ENCODE data around the gene FRS2.

The FRS2 gene

DNA sequence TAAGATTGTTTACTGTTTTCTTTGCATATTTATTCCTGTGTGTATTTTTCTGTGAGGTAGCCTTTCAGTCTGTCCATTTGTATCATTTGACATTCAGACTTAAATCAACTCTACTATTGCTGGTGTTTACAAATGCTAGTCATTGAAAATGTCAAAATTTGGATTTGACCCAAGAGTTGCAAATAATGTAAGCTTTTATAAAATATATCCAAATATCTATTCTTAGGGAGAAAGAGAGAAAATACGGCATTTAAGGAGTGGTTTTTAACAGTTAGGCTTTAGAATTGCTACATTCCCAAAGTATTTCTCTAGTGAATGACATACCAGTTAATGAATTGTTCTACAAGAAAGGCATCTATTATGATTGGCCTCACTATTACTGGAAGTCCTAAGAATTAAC, 37.9 kb downstream of the FRS2 start:
- no peaks in the 10 kb centered on the region for H3K9me3 ChIP-seq (ENCODE audit: control insufficient read depth in 1 of 2, low read length in 2 of 2)
- H3K27ac ChIP-seq (ENCODE audit: low read length): no peak overlapping the region
- H3K27me3 ChIP-seq (ENCODE audit: low read depth, low read length): no peaks in the 10 kb centered on the region
- peaks cover 5 to 56% of the 10 kb centered on the region in 2 donors for H3K4me1 ChIP-seq (ENCODE audit: control insufficient read depth in 1 of 2, insufficient read depth in 2 of 2, low read length in 2 of 2)
- H3K36me3 ChIP-seq (ENCODE audit: control insufficient read depth in 1 of 2, insufficient read depth in 2 of 2, low read length in 2 of 2): no peaks in the 10 kb centered on the region
- no peak overlapping the region for H3K4me3 ChIP-seq (ENCODE audit: low read depth in 1 of 2, low read length in 2 of 2)

DNA sequence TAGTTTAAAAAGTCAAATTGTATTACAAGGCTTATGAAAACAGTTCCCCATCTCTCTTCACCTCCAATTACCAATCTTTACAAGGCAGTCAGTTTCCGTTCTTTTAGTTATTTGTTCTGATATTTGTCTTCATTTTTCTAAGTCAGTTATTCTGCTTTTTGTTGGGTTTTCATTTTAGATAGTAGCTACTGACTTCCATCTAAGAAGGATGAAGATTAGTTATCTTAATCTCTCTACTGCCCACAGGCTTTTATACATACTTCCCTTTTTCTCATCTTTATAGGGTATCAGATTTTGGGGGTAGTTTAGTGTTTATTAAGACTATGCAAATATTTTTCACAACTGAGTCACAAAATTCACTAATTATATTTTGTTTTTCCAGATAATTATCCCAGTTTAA, 38.4 kb downstream of the FRS2 start:
- H3K27me3 ChIP-seq (ENCODE audit: low read depth, low read length): no peaks in the 10 kb centered on the region
- H3K4me3 ChIP-seq (ENCODE audit: low read depth in 1 of 2, low read length in 2 of 2): no peak overlapping the region
- H3K9me3 ChIP-seq (ENCODE audit: control insufficient read depth in 1 of 2, low read length in 2 of 2): no peaks in the 10 kb centered on the region
- peaks cover 5 to 56% of the 10 kb centered on the region in 2 donors for H3K4me1 ChIP-seq (ENCODE audit: control insufficient read depth in 1 of 2, insufficient read depth in 2 of 2, low read length in 2 of 2)
- no peak overlapping the region for H3K27ac ChIP-seq (ENCODE audit: low read length)
- H3K36me3 ChIP-seq (ENCODE audit: control insufficient read depth in 1 of 2, insufficient read depth in 2 of 2, low read length in 2 of 2): no peaks in the 10 kb centered on the region

DNA sequence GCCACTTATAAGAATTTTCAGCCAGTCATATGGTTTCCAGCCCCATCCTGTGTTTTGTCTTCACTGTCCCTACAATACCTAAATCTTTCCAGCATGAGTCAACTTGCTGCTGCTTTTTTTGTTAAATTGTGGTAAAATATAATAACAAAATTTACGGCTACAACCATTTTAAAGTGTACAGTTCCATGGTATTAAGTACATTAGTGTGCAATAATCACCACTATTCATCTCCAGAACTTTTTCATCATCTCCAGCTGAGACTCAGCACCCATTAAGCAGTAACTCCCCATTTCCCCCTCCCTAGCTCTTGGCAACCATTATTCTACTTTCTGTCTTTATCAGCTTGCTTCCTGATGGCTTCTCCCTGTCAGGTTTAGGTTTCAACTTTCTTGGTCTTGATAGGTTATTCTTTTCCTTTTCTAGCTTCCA, 39.1 kb downstream of the FRS2 start:
- no peaks in the 10 kb centered on the region for H3K27me3 ChIP-seq (ENCODE audit: low read depth, low read length)
- H3K27ac ChIP-seq (ENCODE audit: low read length): no peak overlapping the region
- H3K4me1 ChIP-seq (ENCODE audit: control insufficient read depth in 1 of 2, insufficient read depth in 2 of 2, low read length in 2 of 2): peaks cover 5 to 56% of the 10 kb centered on the region in 2 donors

DNA sequence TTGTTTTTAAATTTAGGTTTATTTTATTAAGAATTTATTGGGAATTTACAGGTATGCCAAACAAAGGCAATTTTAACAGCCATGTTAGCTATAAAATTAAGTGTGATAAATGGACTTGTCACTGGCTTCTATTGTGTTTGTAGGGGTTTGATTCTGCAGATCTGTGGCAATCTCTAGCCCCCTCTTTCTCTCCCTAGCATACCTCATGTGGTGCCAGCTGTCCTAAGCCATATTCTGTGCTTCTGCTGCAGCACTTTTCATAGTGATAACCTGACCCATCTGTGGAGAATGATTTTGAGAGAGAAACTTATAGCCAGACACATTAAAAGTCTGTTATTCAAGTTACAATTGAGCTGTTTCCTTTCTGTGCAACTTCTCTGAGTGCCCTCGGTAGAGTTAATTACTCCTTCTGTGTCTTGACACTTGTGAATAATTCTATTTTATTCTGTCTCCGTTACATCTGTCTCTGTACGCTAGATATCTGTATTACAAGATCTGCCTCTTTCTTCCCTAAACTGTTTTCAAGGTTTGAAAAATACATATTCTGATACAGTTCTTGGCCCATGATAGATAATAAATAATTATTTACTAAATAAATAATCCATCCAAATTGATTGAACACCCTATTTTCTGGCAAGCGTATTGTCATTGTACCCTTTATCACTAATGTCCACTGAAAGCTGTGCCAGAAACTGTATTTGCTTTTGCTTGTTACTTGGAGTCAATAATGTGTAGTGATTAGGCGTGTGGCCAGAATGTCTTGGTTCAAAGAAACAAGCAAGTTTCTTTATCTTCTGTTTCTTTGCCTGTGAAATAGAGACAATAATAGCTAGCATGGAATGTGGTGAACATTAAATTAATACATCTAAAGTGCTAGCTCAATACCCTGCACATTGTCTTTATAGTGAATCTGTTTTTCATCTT, 40.0 kb downstream of the FRS2 start:
- Histone ChIP-seq H3K27me3 (ENCODE audit: low read depth, low read length) (no peaks in the 10 kb centered on the region), H3K27ac (ENCODE audit: low read length) (no peak overlapping the region), H3K4me3 (ENCODE audit: low read depth in 1 of 2, low read length in 2 of 2) (no peak overlapping the region), H3K36me3 (ENCODE audit: control insufficient read depth in 1 of 2, insufficient read depth in 2 of 2, low read length in 2 of 2) (no peaks in the 10 kb centered on the region), H3K4me1 (ENCODE audit: control insufficient read depth in 1 of 2, insufficient read depth in 2 of 2, low read length in 2 of 2) (peaks cover 5 to 60% of the 10 kb centered on the region in 2 donors), H3K9me3 (ENCODE audit: control insufficient read depth in 1 of 2, low read length in 2 of 2) (no peaks in the 10 kb centered on the region)

More for the DNA sequence above, 39.1 kb downstream of the FRS2 start:
- Histone ChIP-seq H3K9me3 (ENCODE audit: control insufficient read depth in 1 of 2, low read length in 2 of 2) (no peaks in the 10 kb centered on the region), H3K36me3 (ENCODE audit: control insufficient read depth in 1 of 2, insufficient read depth in 2 of 2, low read length in 2 of 2) (no peaks in the 10 kb centered on the region), H3K4me3 (ENCODE audit: low read depth in 1 of 2, low read length in 2 of 2) (no peak overlapping the region)

DNA sequence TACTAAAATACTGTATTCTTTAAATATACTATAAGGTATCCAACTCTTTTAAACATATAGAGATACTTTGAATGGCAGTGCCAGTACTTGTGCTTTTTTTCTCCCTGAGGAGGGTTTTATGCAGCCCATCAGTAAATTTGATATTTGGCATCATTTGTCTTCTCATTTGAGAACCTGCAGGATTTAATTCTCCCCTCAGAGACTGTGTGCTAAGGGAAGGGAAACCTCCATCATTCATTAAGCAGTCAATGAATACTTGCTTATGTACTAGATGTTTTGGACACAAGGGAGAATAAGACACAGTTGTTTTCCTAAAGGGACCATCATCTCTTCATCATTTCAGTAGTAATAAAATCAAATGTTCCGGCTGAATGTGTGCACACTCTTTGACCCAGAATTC, 40.8 kb downstream of the FRS2 start:
- no peak overlapping the region for H3K4me3 ChIP-seq (ENCODE audit: low read depth in 1 of 2, low read length in 2 of 2)
- H3K27me3 ChIP-seq (ENCODE audit: low read depth, low read length): no peaks in the 10 kb centered on the region
- H3K27ac ChIP-seq (ENCODE audit: low read length): no peak overlapping the region
- H3K9me3 ChIP-seq (ENCODE audit: control insufficient read depth in 1 of 2, low read length in 2 of 2): no peaks in the 10 kb centered on the region
- H3K4me1 ChIP-seq (ENCODE audit: control insufficient read depth in 1 of 2, insufficient read depth in 2 of 2, low read length in 2 of 2): peaks cover 9 to 61% of the 10 kb centered on the region in 2 donors
- H3K36me3 ChIP-seq (ENCODE audit: control insufficient read depth in 1 of 2, insufficient read depth in 2 of 2, low read length in 2 of 2): no peaks in the 10 kb centered on the region

DNA sequence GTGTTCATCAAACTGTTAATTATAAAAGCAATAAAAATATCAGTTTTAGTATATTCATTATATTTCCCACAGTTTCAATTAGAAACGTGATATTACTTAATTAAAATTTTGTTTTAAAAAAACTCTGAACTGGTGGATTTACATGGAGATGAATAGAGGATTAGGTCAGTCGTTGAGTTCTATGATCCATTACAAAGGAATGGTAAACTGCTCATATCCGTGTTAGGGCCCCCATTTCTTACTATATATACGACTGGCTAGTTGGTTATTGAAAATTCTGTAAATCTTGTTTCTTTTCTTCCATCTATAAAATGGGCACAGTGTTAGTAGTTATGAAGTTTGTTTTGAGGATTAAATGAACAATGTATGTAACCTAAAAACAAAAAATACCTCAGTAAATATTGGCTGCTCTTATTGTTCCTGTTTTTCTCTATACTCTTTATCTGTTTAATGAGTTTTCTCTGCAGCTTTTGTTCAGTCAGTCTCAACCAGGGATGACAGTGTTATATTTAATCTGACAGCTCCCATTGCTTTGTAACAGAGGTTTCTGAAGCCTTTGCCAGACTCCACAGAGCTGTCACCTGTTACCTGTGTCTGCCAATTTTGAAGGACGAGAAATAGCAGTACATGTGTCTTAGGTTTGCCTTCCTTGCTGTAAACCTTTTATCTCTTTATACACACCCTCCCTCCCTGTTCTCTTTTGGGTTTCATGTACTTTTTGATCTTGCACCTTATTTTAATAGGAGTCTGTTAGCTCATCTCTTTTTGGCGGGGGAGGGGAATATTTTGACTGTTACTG, 41.5 kb downstream of the FRS2 start:
- Histone ChIP-seq H3K27ac (ENCODE audit: low read length) (no peak overlapping the region), H3K4me1 (ENCODE audit: control insufficient read depth in 1 of 2, insufficient read depth in 2 of 2, low read length in 2 of 2) (peaks cover 9 to 58% of the 10 kb centered on the region in 2 donors), H3K36me3 (ENCODE audit: control insufficient read depth in 1 of 2, insufficient read depth in 2 of 2, low read length in 2 of 2) (no peaks in the 10 kb centered on the region), H3K27me3 (ENCODE audit: low read depth, low read length) (no peaks in the 10 kb centered on the region), H3K4me3 (ENCODE audit: low read depth in 1 of 2, low read length in 2 of 2) (no peak overlapping the region), H3K9me3 (ENCODE audit: control insufficient read depth in 1 of 2, low read length in 2 of 2) (no peaks in the 10 kb centered on the region)

DNA sequence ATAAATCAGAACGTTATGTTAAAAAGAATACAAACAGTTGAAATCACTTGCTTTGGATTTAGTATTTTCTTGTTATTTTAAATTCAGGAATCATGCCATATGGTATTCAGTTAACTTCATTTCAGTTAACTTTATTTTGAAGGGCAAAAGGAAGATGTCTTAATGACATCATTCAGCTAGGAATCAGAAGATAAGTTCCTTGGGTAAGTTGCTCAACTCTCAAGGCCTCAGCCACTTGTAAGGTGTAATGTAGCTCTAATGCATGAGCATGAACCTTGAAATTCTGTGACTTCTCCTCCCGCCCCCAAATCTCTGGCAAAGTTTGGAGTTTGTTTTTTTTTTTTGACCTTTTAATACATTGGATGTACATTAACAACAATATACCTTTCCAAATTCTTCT, 42.6 kb downstream of the FRS2 start:
- Histone ChIP-seq H3K4me3 (ENCODE audit: low read depth in 1 of 2, low read length in 2 of 2) (no peak overlapping the region), H3K4me1 (ENCODE audit: control insufficient read depth in 1 of 2, insufficient read depth in 2 of 2, low read length in 2 of 2) (peaks cover 9 to 56% of the 10 kb centered on the region in 2 donors), H3K27ac (ENCODE audit: low read length) (no peak overlapping the region), H3K27me3 (ENCODE audit: low read depth, low read length) (no peaks in the 10 kb centered on the region), H3K36me3 (ENCODE audit: control insufficient read depth in 1 of 2, insufficient read depth in 2 of 2, low read length in 2 of 2) (no peaks in the 10 kb centered on the region), H3K9me3 (ENCODE audit: control insufficient read depth in 1 of 2, low read length in 2 of 2) (no peaks in the 10 kb centered on the region)

DNA sequence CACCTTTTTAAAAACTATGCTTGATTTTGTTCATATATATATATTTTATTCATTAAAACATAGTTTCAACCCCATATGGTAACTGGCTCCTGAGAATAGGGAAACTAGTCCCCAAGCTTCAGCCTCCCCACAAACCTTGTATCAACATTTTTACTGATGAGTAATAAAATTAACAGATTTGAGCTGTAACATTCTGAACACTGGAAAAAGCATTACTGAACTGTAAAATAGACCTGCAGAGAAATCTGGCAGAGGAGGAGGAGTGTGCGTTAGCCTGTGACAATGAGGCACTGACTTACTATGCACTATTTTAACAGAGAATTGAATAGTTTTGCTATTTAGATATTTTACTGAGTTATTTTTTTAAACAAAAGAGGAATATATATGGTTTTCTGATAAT, 43.1 kb downstream of the FRS2 start:
- no peak overlapping the region for H3K27ac ChIP-seq (ENCODE audit: low read length)
- H3K36me3 ChIP-seq (ENCODE audit: control insufficient read depth in 1 of 2, insufficient read depth in 2 of 2, low read length in 2 of 2): no peaks in the 10 kb centered on the region
- no peak overlapping the region for H3K4me3 ChIP-seq (ENCODE audit: low read depth in 1 of 2, low read length in 2 of 2)
- no peaks in the 10 kb centered on the region for H3K27me3 ChIP-seq (ENCODE audit: low read depth, low read length)
- no peaks in the 10 kb centered on the region for H3K9me3 ChIP-seq (ENCODE audit: control insufficient read depth in 1 of 2, low read length in 2 of 2)
- H3K4me1 ChIP-seq (ENCODE audit: control insufficient read depth in 1 of 2, insufficient read depth in 2 of 2, low read length in 2 of 2): peaks cover 9 to 51% of the 10 kb centered on the region in 2 donors

DNA sequence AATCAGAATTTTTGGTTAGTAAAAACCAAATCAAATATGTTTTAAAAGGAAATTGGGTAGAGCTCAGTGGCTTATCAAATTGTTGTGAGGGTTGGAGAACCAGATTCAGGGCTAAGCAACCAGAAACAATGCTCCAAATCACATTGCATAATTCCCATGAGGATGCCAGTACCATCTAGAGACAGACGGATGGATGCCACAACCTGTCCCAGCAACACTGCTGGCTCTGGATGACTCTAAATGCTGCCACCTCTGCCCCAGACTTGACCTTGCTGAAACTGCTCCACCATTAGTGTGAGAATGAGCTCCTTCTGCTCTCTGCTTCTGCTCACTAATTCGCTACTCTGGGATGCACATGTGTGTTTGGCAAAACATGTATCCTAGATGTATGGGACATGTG, 43.9 kb downstream of the FRS2 start:
- no peaks in the 10 kb centered on the region for H3K27me3 ChIP-seq (ENCODE audit: low read depth, low read length)
- H3K4me1 ChIP-seq (ENCODE audit: control insufficient read depth in 1 of 2, insufficient read depth in 2 of 2, low read length in 2 of 2): peaks cover 9 to 45% of the 10 kb centered on the region in 2 donors
- no peak overlapping the region for H3K27ac ChIP-seq (ENCODE audit: low read length)
- H3K9me3 ChIP-seq (ENCODE audit: control insufficient read depth in 1 of 2, low read length in 2 of 2): no peaks in the 10 kb centered on the region
- no peaks in the 10 kb centered on the region for H3K36me3 ChIP-seq (ENCODE audit: control insufficient read depth in 1 of 2, insufficient read depth in 2 of 2, low read length in 2 of 2)
- no peak overlapping the region for H3K4me3 ChIP-seq (ENCODE audit: low read depth in 1 of 2, low read length in 2 of 2)

DNA sequence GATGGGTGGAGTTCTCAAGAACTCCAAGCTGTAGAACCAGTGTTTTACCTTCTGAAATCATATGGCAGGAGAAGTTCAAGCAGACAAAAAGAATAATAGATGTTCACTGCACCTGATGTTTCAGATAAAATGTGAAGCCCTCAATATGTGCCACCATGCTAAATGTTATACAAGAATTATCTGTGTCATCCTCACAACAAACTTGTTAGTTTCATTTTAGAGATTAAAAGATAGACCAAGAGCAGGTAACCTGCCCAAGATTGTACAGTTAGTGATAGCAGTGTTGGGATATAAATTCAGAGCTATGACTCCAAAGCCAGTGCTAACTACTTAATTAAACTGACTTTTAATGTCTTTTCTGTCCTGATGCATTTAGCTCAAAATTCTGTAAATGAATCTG, 44.7 kb downstream of the FRS2 start:
- Histone ChIP-seq H3K9me3 (ENCODE audit: control insufficient read depth in 1 of 2, low read length in 2 of 2) (no peaks in the 10 kb centered on the region), H3K27me3 (ENCODE audit: low read depth, low read length) (no peaks in the 10 kb centered on the region), H3K4me3 (ENCODE audit: low read depth in 1 of 2, low read length in 2 of 2) (no peak overlapping the region), H3K36me3 (ENCODE audit: control insufficient read depth in 1 of 2, insufficient read depth in 2 of 2, low read length in 2 of 2) (no peaks in the 10 kb centered on the region), H3K4me1 (ENCODE audit: control insufficient read depth in 1 of 2, insufficient read depth in 2 of 2, low read length in 2 of 2) (peaks cover 7 to 38% of the 10 kb centered on the region in 2 donors), H3K27ac (ENCODE audit: low read length) (no peak overlapping the region)

DNA sequence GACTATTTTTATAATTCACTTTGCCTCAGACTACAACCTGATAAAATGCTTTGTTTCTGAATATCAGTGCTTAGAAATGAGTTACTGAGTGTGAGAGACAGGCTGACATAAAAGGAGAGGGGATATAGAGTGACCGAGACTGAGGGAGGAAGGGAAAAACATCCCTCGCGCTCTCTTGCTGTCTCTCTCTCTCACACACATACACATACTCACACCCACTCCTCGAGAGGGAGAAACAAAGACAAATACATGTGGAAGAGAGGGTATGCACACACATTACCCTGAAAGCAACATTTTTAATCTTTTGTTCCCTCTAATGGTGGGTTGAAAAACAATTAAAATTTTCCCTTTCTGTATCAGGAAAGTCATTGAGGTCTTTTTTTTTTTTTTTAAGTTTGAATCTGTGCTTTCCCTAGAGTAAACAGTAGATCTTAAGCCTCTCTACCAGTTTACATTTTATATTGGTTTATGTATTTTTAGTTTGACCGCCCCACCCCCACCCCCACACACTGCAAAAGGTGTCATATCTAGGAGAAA, 45.3 kb downstream of the FRS2 start:
- peaks cover 0 to 1% of the 10 kb centered on the region in 2 donors for H3K9me3 ChIP-seq (ENCODE audit: control insufficient read depth in 1 of 2, low read length in 2 of 2)
- no peak overlapping the region for H3K27ac ChIP-seq (ENCODE audit: low read length)
- no peaks in the 10 kb centered on the region for H3K27me3 ChIP-seq (ENCODE audit: low read depth, low read length)
- H3K4me3 ChIP-seq (ENCODE audit: low read depth in 1 of 2, low read length in 2 of 2): no peak overlapping the region
- H3K4me1 ChIP-seq (ENCODE audit: control insufficient read depth in 1 of 2, insufficient read depth in 2 of 2, low read length in 2 of 2): peaks cover 4 to 33% of the 10 kb centered on the region in 2 donors
- no peaks in the 10 kb centered on the region for H3K36me3 ChIP-seq (ENCODE audit: control insufficient read depth in 1 of 2, insufficient read depth in 2 of 2, low read length in 2 of 2)
